CD4-positive, alpha-beta T cell treated with Interleukin-17A for 4 hours (primary cell): Measurements from ENCODE around the gene SPATS2L.

Source experiments
- DNase-seq: peaks from one replicate; pipeline ENCODE4 v3.0.0-alpha.2; 2020; ENCODE audit warnings: mixed read lengths

The SPATS2L gene

GRCh38 chr2:200472853-200473464 lies 166.5 kb downstream of the SPATS2L start:
- no peak for DNase-seq

- no peak for DNase-seq
Observed at GRCh38 chr2:200475795-200476194, 169.3 kb downstream of the SPATS2L start.

- DNase-seq: no peak
Observed at GRCh38 chr2:200476836-200477235, 170.3 kb downstream of the SPATS2L start.

GRCh38 chr2:200477667-200478131 lies 171.2 kb downstream of the SPATS2L start:
- no peak for DNase-seq

GRCh38 chr2:200479692-200480265 lies 173.3 kb downstream of the SPATS2L start:
- no peak for DNase-seq

- DNase-seq: no peak
Observed at GRCh38 chr2:200482194-200482593, 175.7 kb downstream of the SPATS2L start.

GRCh38 chr2:200483729-200484198 lies 177.3 kb downstream of the SPATS2L start:
- DNase-seq: peak; percentile 13

GRCh38 chr2:200484934-200485333 lies 178.4 kb downstream of the SPATS2L start:
- no peak for DNase-seq

- DNase-seq: no peak
Observed at GRCh38 chr2:200486529-200486928, 180.0 kb downstream of the SPATS2L start.

GRCh38 chr2:200488169-200488568 lies 181.7 kb downstream of the SPATS2L start:
- DNase-seq: no peak

- no peak for DNase-seq
Observed at GRCh38 chr2:200490001-200490400, 183.5 kb downstream of the SPATS2L start.

GRCh38 chr2:200492656-200493055 lies 186.2 kb downstream of the SPATS2L start:
- no peak for DNase-seq

- no peak for DNase-seq
Observed at GRCh38 chr2:200494048-200494447, 187.6 kb downstream of the SPATS2L start.

GRCh38 chr2:200496696-200497095 lies 190.2 kb downstream of the SPATS2L start:
- DNase-seq: no peak

GRCh38 chr2:200498402-200499162 lies 192.1 kb downstream of the SPATS2L start:
- no peak for DNase-seq

- no peak for DNase-seq
Observed at GRCh38 chr2:200502196-200502595, 195.7 kb downstream of the SPATS2L start.

GRCh38 chr2:200506679-200507078 lies 200.2 kb downstream of the SPATS2L start:
- no peak for DNase-seq

GRCh38 chr2:200507179-200507578 lies 200.7 kb downstream of the SPATS2L start:
- DNase-seq: no peak

GRCh38 chr2:200509235-200509611 lies 202.7 kb downstream of the SPATS2L start:
- DNase-seq: peak; percentile 13

GRCh38 chr2:200509612-200510433 lies 203.3 kb downstream of the SPATS2L start, which contains the start of gene KCTD18:
Gene KCTD18 (minus strand): TSS chr2:200510068. CDS start chr2:200507016, 3,052 bp downstream.
- peak; percentile 96 for DNase-seq

- no peak for DNase-seq
Observed at GRCh38 chr2:200515155-200515554, 208.7 kb downstream of the SPATS2L start.

GRCh38 chr2:200523158-200523557 lies 216.7 kb downstream of the SPATS2L start:
- DNase-seq: no peak

- no peak for DNase-seq
Observed at GRCh38 chr2:200523604-200524003, 217.1 kb downstream of the SPATS2L start.
